Osteoblast (primary cell): ENCODE data around the gene RNLS. TPM values are rescaled to one million over a fixed set of nuclear protein-coding genes. Genes with fewer than 3 reads are reported as not detected.

Experiments
- DNase-seq: peaks from one replicate; pipeline ENCODE4 v3.0.0; 2011; ENCODE audit warnings: low spot score, mixed read lengths; ENCODE audit not compliant: insufficient read length; ENCODE audit errors: missing footprints
- H2AFZ ChIP-seq: 2 replicates; pipeline ENCODE4 v1.6.0; 2011; ENCODE audit warnings: mild to moderate bottlenecking, low read length
- H3K27ac ChIP-seq: 2 replicates; pipeline ENCODE4 v1.5.1; 2011; ENCODE audit warnings: mild to moderate bottlenecking, low read depth, low read length, moderate library complexity
- H3K27me3 ChIP-seq: 2 replicates; pipeline ENCODE4 v1.6.0; 2012; ENCODE audit warnings: mild to moderate bottlenecking, control low read depth, inconsistent platforms, low read length, moderate library complexity; ENCODE audit not compliant: insufficient read depth
- H3K36me3 ChIP-seq: 2 replicates; pipeline ENCODE4 v1.5.1; 2011; ENCODE audit warnings: mild to moderate bottlenecking, low read length, control low read depth, moderate library complexity; ENCODE audit not compliant: insufficient read depth
- H3K4me1 ChIP-seq: 2 replicates; pipeline ENCODE4 v1.5.1; 2011; ENCODE audit warnings: mild to moderate bottlenecking, low read length, control low read depth, moderate library complexity; ENCODE audit not compliant: insufficient read depth
- H3K4me2 ChIP-seq: 2 replicates; pipeline ENCODE4 v1.6.0; 2011; ENCODE audit warnings: mild to moderate bottlenecking, low read length; ENCODE audit not compliant: insufficient read depth
- H3K4me3 ChIP-seq: fragments of 200-600 bp; sonication (generic); 3 replicates; pipeline ENCODE4 v1.5.1; 2012; ENCODE audit warnings: mild to moderate bottlenecking, low read length, inconsistent platforms; ENCODE audit not compliant: insufficient read depth
- H3K79me2 ChIP-seq: 2 replicates; pipeline ENCODE4 v1.6.0; 2012; ENCODE audit warnings: mild to moderate bottlenecking, low read length, control low read depth, inconsistent platforms; ENCODE audit not compliant: insufficient read depth
- H3K9me3 ChIP-seq: 2 replicates; pipeline ENCODE4 v1.5.1; 2011; ENCODE audit warnings: low read depth, low read length, control low read depth
- H4K20me1 ChIP-seq: 2 replicates; pipeline ENCODE4 v1.6.0; 2012; ENCODE audit warnings: mild to moderate bottlenecking, low read length, control low read depth; ENCODE audit not compliant: insufficient read depth
- CTCF ChIP-seq: IDR thresholded peaks from 2 replicates; pipeline ENCODE4 v1.5.1; 2011; ENCODE audit warnings: mild to moderate bottlenecking, low read depth, low read length, moderate library complexity; ENCODE audit errors: extremely low read depth
- total RNA-seq: library from RNA; depleted of rRNA; stranded (reverse); fragments of >200 nt; gene quantifications from 2 replicates; pipeline ENCODE4 v1.2.3, GENCODE V29; 2012

RNLS gene
- total RNA-seq, 1 donor = 22.4 TPM

- Histone ChIP-seq H3K36me3 (no peaks in the 10 kb centered on the region), H3K27ac (no peak overlapping the region), H3K4me1 (no peaks in the 10 kb centered on the region), H3K79me2 (no peaks in the 10 kb centered on the region), H4K20me1 (no peaks in the 10 kb centered on the region), H2AFZ (no peak overlapping the region), H3K9me3 (no peaks in the 10 kb centered on the region), H3K4me3 (no peak overlapping the region), H3K4me2 (no peak overlapping the region), H3K27me3 (no peaks in the 10 kb centered on the region)
- no peak for DNase-seq
- no peak for TF ChIP-seq CTCF
Measured at GRCh38 chr10:88473989-88474883, 108.9 kb downstream of the RNLS start.

GRCh38 chr10:88472540-88472939 is 110.6 kb downstream of the RNLS start:
- Histone ChIP-seq H2AFZ (no peak overlapping the region), H3K36me3 (no peaks in the 10 kb centered on the region), H3K27me3 (no peaks in the 10 kb centered on the region), H3K4me3 (no peak overlapping the region), H3K79me2 (no peaks in the 10 kb centered on the region), H3K4me2 (no peak overlapping the region), H4K20me1 (no peaks in the 10 kb centered on the region), H3K9me3 (no peaks in the 10 kb centered on the region), H3K27ac (no peak overlapping the region), H3K4me1 (peaks cover 4% of the 10 kb centered on the region)
- no peak for DNase-seq
- no peak for TF ChIP-seq CTCF

- Histone ChIP-seq H3K4me3 (no peak overlapping the region), H3K36me3 (no peaks in the 10 kb centered on the region), H3K4me2 (no peak overlapping the region), H3K9me3 (no peaks in the 10 kb centered on the region), H4K20me1 (no peaks in the 10 kb centered on the region), H3K4me1 (peaks cover 4% of the 10 kb centered on the region), H3K79me2 (no peaks in the 10 kb centered on the region), H3K27me3 (no peaks in the 10 kb centered on the region), H3K27ac (no peak overlapping the region), H2AFZ (no peak overlapping the region)
- no peak for DNase-seq
- TF ChIP-seq CTCF = no peak
Measured at GRCh38 chr10:88471899-88472298, 111.2 kb downstream of the RNLS start.

GRCh38 chr10:88467835-88468485 is 115.2 kb downstream of the RNLS start:
- no peak for TF ChIP-seq CTCF
- no peak for DNase-seq
- H4K20me1 ChIP-seq = no peaks in the 10 kb centered on the region
- H3K79me2 ChIP-seq = no peaks in the 10 kb centered on the region
- H3K4me3 ChIP-seq = no peak overlapping the region
- no peak overlapping the region for H3K4me2 ChIP-seq
- no peaks in the 10 kb centered on the region for H3K9me3 ChIP-seq
- H2AFZ ChIP-seq = no peak overlapping the region
- H3K36me3 ChIP-seq = no peaks in the 10 kb centered on the region
- no peak overlapping the region for H3K27ac ChIP-seq
- peaks cover 4% of the 10 kb centered on the region for H3K4me1 ChIP-seq
- H3K27me3 ChIP-seq = no peaks in the 10 kb centered on the region
